ENCODE results near the gene PRKACA. TPM values are rescaled to one million over a fixed set of nuclear protein-coding genes. Genes with fewer than 3 reads are reported as not detected.
A peak's percentile ranks its signal among the peaks of the same experiment; 100 is the strongest.

Gene PRKACA
- polyA plus RNA-seq, 1 donor from 2014 or later, result 1.4 TPM

DNA sequence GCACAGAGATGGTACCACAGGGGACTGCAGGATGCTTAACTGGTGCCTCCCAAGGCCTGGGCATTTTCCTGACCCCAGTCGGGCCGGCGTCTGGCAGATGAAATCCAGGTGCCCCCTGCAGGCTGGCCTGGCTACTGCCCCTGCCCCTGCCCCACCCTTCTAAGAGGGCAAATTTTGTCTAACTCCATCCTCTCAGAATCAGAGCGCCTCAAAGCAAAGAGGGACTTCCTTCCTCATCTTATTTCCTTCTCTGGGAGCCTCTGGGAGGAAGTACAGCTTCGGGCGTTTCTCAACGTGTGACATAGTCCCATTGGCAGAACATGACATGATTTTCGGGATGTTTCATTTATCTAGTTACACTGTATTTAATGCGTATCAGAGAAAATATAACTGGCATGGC lies 2.7 kb downstream of the PRKACA start:
- peak overlapping the region; percentile 23 to 67 (median 54) for H3K27ac Mint-ChIP-seq
- H3K36me3 Mint-ChIP-seq, result peaks cover 1% of the 10 kb centered on the region
- H3K4me3 Mint-ChIP-seq, result peak overlapping the region in 2 of 4 donors; percentile 60 to 65

DNA sequence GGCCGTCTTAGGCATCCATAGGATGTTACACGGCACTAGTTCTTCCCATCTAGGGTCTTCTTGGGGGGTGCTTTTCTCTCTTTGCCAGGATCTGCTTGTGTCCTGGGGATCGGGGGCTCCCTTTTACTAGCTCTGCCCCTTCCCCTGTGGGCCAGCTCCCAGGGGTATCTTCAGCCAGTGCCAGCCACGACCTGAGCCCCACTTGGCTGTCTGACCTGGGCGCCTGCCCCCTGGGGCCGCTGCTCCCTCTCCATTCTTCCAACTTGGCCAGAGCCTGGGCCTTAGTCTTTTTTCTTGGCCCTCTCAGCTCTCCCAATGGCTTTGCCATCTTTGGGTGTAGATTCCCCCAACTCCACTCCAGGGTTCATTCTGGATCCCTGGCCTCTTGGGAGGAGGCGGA lies 3.1 kb downstream of the PRKACA start:
- no peaks in the 10 kb centered on the region for H3K27me3 Mint-ChIP-seq
- H3K4me1 Mint-ChIP-seq, result peaks cover 24 to 33% (median 27%) of the 10 kb centered on the region in 3 donors
- H3K4me3 Mint-ChIP-seq, result peak overlapping the region in 1 of 4 donors; percentile 65
- peak overlapping the region in 2 of 3 donors; percentile 23 to 41 for H3K27ac Mint-ChIP-seq
- peaks cover 1% of the 10 kb centered on the region for H3K36me3 Mint-ChIP-seq
- H3K9me3 Mint-ChIP-seq, result no peaks in the 10 kb centered on the region

More for the DNA sequence above, 2.7 kb downstream of the PRKACA start:
- Mint-ChIP-seq H3K4me1 (peaks cover 24 to 33% (median 27%) of the 10 kb centered on the region in 3 donors), H3K9me3 (no peaks in the 10 kb centered on the region), H3K27me3 (no peaks in the 10 kb centered on the region)

DNA sequence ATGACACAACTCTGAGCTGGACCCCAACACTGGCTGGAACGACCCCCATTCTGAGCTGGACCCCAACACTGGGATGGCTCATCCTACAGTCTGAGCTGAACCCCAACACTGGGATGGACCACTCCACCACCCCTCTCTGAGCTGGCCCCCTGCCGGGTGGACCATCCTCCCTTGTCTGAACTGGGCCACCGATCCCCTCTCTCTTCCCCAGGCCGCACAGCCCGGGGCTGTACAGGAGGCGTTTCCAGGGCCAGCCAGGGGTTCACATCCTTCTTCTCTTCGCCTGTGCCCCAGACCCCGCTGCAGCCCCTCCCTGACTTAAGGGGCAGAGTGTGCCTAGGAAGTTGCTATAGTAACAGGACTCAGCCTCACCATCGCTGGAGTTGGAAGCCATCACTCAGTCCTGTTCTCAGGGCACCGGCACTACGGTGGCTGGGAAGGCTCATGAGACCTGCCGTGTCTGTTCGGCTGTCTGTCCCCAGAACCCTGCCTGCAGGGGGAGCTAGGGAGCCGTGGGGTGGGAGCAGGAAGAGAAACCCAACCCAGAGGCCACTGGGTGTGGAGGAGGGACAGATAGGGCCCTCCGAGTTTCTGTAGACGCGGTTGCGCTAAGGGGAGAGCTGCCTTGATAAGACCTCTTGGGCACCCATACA lies 3.7 kb downstream of the PRKACA start:
- Mint-ChIP-seq H3K36me3 (peaks cover 1% of the 10 kb centered on the region), H3K4me1 (peaks cover 23 to 28% (median 24%) of the 10 kb centered on the region in 3 donors), H3K4me3 (peak overlapping the region in 1 of 4 donors; percentile 12), H3K27me3 (no peaks in the 10 kb centered on the region), H3K9me3 (no peaks in the 10 kb centered on the region), H3K27ac (peak overlapping the region in 1 of 3 donors; percentile 41)

DNA sequence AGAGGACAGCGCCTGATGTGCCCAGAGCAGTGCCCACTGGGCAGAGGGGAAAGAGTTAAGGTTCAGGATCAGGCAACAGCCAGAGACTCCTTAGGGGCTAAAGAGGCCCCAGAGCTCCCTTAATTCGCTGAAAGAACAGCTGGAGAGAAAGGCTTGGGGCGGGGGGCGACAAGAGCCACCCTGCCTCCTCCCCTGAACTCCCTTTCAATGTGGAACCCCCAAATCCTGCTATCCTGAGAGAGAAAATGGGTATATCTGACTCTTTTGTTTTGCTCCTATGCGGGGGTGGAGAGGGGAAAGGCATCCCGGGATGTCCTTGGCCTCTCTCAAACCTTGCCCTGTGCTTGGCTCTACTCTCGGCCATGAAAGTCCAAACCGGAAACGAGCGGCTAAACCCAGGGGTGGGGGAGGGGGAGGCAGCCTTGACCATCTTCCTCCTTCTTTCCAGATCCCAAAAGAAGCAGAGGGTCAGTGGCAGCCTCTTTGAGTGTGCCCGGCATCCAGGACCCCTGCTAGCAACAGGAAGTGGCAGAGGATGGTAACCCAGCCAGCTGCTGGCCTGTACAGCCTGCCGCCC lies 4.7 kb downstream of the PRKACA start:
- Mint-ChIP-seq H3K9me3 (no peaks in the 10 kb centered on the region), H3K4me1 (peaks cover 18 to 24% (median 19%) of the 10 kb centered on the region in 3 donors), H3K27me3 (no peaks in the 10 kb centered on the region), H3K36me3 (peaks cover 1% of the 10 kb centered on the region), H3K27ac (no peak overlapping the region), H3K4me3 (no peak overlapping the region)

DNA sequence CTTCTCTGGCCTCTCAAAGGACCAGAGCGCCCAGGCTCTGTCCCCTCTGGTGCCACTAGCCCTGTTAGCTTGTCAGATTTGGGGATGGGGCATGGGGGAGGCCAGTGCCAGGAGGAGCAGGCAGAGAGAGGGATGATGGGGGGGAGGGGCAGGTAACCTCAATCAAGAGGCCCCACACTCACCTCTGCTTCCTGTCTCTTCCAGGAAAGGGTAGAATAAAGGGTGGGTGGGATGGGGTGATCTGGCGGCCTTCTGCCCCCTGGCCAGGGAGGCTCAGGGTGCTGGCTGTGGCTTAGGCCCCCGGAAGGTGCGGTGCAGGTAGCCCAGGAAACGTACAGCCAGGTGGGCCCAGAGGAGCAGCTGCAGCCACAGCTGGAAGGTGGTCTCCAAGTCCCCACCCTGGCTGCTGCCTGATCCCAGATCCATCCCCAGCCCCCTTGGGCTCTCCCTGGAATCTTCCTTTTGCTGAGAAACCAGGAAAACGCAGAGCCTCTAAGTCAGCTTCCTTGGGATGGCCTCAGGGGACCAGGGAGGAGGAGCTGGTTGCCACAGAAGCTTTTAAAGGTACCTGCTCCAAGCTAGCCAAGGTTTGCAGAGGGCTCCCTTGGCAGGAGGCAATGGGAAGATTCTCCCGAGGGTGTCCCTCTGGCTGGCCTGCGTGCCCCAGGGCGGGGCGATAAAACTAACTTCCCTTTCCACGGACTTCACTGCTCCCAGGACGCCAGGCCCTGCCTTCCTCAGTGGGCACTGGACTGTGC lies 5.3 kb downstream of the PRKACA start:
- Mint-ChIP-seq H3K4me3 (no peak overlapping the region), H3K9me3 (no peaks in the 10 kb centered on the region)

DNA sequence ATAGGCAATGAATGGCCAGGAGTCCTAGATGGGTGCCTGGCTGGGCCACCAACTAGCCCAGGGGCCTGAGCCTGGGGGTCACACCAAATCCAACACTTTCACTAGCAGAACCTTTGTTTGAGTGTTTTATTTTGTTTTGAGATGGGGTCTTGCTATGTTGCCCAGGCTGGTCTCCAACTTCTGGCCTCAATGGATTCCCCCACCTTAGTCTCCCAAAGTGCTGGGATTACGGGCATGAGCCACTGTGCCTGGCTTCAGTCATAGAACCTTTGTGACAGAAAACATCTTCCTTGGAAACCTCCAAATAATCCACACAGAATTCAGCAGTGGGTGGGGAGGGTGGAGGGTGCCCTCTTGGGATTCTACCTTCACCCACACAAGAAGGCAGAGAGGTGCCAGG lies 6.1 kb downstream of the PRKACA start:
- no peaks in the 10 kb centered on the region for H3K9me3 Mint-ChIP-seq
- no peak overlapping the region for H3K4me3 Mint-ChIP-seq
- no peak overlapping the region for H3K27ac Mint-ChIP-seq
- H3K27me3 Mint-ChIP-seq, result no peaks in the 10 kb centered on the region
- H3K4me1 Mint-ChIP-seq, result peaks cover 14 to 18% (median 16%) of the 10 kb centered on the region in 3 donors
- no peaks in the 10 kb centered on the region for H3K36me3 Mint-ChIP-seq

More for the DNA sequence above, 5.3 kb downstream of the PRKACA start:
- peaks cover 17 to 19% (median 18%) of the 10 kb centered on the region in 3 donors for H3K4me1 Mint-ChIP-seq
- H3K27ac Mint-ChIP-seq, result no peak overlapping the region
- H3K36me3 Mint-ChIP-seq, result peaks cover 1% of the 10 kb centered on the region
- no peaks in the 10 kb centered on the region for H3K27me3 Mint-ChIP-seq

DNA sequence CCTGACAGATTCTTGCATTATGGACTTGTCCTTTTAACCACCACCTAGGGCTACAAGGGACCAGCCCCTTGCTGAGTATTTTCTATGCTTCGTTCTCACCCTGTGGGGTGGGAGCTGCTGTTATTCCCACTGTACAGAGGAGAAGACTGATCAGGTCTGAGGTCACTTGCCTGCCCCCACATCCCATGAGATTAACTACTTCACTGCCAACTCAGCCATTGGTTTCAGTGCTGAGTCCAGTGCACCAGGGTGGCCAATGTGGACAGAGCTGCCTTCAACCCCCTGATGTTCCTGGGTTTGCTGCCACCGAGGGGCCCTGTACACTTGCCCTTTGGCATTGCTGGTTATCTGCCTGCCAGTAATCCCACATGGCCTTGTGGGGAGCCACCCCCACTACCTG lies 6.9 kb downstream of the PRKACA start:
- Mint-ChIP-seq H3K4me3 (no peak overlapping the region), H3K9me3 (no peaks in the 10 kb centered on the region), H3K27me3 (no peaks in the 10 kb centered on the region), H3K4me1 (peaks cover 7 to 12% (median 9%) of the 10 kb centered on the region in 3 donors), H3K36me3 (no peaks in the 10 kb centered on the region), H3K27ac (peak overlapping the region in 1 of 3 donors; percentile 83)

DNA sequence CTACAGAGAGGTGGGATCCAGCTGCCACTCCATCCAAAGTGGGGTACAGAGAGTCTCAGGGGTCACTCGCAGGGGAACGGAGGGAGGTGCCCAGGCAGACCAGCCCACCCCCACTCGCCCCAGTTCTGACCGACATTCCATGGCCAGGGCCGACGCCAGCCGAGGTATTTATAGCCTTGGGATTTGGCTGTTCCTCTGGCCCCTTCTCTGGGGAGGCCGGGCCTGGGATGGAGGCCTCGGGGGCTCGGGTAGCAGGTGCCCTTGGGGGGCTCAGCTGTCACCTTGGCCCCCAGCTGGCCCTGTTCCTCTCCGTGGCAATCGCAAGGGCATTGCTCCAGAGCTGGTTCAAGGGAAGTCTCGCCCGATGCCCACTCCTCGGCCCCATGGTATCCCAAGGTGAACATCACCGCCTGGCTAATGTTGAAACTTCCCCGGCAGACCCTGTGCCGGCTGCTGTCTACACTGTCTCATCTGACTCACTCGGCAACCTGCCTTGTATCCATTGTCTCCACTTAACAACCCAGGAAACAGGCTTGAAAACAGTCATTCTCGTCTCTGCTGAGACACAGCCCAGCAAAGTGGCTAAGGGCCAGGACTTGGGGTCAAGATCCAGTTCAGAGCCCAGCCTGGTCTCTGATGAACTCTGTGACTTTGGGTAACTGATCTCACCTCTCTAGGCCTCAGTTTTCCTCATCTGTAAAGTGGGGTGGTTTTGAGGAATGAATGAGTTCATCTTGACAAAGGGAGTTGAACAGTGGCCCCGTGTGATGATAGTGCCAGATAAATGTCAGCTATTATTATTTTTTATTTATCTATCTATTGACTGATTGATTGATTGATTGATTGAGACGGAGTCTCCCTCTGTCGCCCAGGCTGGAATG lies 9.7 kb downstream of the PRKACA start:
- H3K27me3 Mint-ChIP-seq, result no peaks in the 10 kb centered on the region
- H3K36me3 Mint-ChIP-seq, result peaks cover 2% of the 10 kb centered on the region
- peaks cover 0 to 3% (median under 1%) of the 10 kb centered on the region in 3 donors for H3K4me1 Mint-ChIP-seq
- H3K27ac Mint-ChIP-seq, result no peak overlapping the region
- no peaks in the 10 kb centered on the region for H3K9me3 Mint-ChIP-seq
- no peak overlapping the region for H3K4me3 Mint-ChIP-seq

DNA sequence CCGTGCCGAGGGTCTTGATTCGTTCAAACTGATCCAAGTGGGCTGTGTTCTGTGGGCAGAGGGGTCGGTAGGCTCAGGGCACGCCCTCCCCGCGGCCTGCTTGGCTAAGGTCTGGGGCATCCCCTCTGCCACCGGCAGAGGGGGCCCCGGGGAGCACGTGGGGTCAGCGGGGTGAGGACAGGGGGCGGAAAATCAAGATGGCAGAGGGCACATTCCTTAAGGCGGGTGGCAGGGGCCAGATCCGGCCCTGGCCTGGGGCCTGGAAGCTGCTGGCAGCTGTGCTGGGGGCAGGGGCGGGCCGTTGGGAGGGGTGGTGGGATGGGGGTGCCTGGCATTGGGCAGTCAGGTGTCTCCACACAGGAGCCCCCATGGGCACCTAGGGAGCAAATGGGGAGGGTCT lies 10.7 kb downstream of the PRKACA start:
- no peaks in the 10 kb centered on the region for H3K27me3 Mint-ChIP-seq
- H3K36me3 Mint-ChIP-seq, result peaks cover 2% of the 10 kb centered on the region
- H3K4me1 Mint-ChIP-seq, result peaks cover 0 to 3% (median 0%) of the 10 kb centered on the region in 3 donors
- no peak overlapping the region for H3K27ac Mint-ChIP-seq
- H3K9me3 Mint-ChIP-seq, result no peaks in the 10 kb centered on the region
- peak overlapping the region in 1 of 4 donors; percentile 28 for H3K4me3 Mint-ChIP-seq

DNA sequence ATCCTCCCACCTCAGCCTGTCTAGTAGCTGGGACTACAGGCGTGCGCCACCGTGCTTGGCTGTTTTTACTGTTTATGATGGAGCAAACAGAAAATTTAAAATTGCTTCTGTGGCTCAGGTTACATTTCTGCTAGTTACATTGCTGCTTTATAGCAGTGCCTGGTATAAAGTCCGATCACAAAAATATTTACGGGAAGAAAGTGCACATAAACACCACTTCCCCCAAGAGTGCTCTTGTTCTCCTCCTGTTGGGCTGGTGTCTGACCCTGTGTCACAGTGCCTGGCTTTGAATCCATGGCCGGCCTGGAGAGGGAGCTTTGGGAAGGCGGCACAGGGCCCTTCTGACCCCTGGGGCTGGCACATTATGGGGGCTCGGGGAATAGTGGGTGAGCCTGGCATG lies 11.9 kb downstream of the PRKACA start:
- Mint-ChIP-seq H3K9me3 (no peaks in the 10 kb centered on the region), H3K36me3 (peaks cover 2% of the 10 kb centered on the region), H3K4me3 (no peak overlapping the region), H3K4me1 (peaks cover 0 to 3% (median 0%) of the 10 kb centered on the region in 3 donors), H3K27me3 (no peaks in the 10 kb centered on the region), H3K27ac (no peak overlapping the region)

DNA sequence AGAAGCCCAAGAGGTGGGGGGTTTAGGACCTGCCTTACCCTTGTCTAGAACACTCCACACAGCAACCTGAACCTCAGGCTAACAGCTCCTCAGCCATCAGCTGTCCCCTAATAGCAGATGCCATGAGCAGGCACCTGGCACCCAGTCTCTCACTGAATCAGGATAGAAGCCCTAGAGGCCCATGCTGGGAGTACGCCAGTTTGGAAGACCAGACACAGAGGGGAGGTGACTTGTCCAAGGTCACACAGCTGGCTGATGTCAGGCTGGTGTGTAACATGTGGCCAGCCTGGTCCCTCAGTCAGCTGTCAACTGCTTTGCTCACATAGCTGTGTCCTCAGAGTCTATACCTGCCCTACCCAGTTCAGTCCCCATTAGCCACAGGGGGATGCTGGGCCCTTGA lies 14.3 kb downstream of the PRKACA start:
- no peak overlapping the region for H3K4me3 Mint-ChIP-seq
- H3K4me1 Mint-ChIP-seq, result peaks cover 0 to 3% (median 0%) of the 10 kb centered on the region in 3 donors
- no peaks in the 10 kb centered on the region for H3K9me3 Mint-ChIP-seq
- peaks cover 2% of the 10 kb centered on the region for H3K36me3 Mint-ChIP-seq
- H3K27ac Mint-ChIP-seq, result no peak overlapping the region
- H3K27me3 Mint-ChIP-seq, result no peaks in the 10 kb centered on the region

DNA sequence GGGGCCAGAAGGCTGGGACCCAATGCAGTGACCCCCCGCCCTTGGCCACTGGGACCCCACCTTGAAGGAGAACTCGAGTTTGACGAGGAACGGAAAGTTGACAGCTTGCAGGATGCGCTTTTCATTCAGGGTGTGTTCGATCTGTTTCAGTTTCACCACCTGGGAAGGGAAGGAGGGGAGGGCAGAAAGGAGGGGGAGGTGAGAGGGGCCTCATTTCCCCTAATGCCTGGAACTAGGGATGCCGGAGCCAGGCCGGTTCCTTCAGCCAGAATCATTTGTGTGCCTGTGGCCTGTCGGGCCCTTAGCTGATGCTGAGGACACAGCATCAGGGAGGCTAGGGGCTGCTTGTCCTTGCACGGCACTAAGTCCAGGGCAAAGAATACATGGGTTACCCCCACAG lies 14.8 kb downstream of the PRKACA start:
- no peaks in the 10 kb centered on the region for H3K9me3 Mint-ChIP-seq
- H3K4me3 Mint-ChIP-seq, result no peak overlapping the region
- peaks cover 2% of the 10 kb centered on the region for H3K36me3 Mint-ChIP-seq
- H3K27ac Mint-ChIP-seq, result no peak overlapping the region
- H3K4me1 Mint-ChIP-seq, result peaks cover 0 to 3% (median 0%) of the 10 kb centered on the region in 3 donors
- H3K27me3 Mint-ChIP-seq, result no peaks in the 10 kb centered on the region

DNA sequence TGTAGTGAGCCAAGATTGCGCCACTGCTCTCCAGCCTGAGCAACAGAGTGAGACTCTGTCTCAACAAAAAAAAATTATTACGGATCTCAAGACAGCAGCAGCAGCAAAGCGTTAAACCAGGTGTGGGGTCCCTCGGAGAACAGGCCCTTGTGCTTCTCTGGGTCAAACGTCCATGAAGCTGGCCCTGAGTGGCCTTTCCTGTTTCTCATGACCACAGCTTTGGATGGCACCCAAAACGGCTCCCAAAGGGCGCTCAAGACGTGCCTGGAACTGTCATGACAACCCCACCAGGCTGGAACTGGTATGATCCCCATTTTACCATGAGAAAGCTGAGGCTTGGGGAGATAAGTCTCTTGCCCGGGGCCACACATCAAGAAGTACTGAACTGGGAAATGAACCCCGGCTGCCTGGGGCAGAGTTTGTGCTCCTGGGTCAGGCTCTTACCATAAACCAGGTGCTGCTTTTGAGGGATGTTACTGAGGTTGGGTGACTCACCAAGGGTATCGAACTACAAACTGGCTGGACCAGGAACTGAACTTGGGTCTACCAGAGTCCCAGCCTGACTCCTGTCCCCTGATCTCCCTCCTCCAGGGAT lies 15.4 kb downstream of the PRKACA start:
- H3K4me3 Mint-ChIP-seq, result no peak overlapping the region
- H3K27ac Mint-ChIP-seq, result no peak overlapping the region
- peaks cover 0 to 3% (median 0%) of the 10 kb centered on the region in 3 donors for H3K4me1 Mint-ChIP-seq
- H3K9me3 Mint-ChIP-seq, result no peaks in the 10 kb centered on the region
- no peaks in the 10 kb centered on the region for H3K27me3 Mint-ChIP-seq
- peaks cover 2% of the 10 kb centered on the region for H3K36me3 Mint-ChIP-seq

DNA sequence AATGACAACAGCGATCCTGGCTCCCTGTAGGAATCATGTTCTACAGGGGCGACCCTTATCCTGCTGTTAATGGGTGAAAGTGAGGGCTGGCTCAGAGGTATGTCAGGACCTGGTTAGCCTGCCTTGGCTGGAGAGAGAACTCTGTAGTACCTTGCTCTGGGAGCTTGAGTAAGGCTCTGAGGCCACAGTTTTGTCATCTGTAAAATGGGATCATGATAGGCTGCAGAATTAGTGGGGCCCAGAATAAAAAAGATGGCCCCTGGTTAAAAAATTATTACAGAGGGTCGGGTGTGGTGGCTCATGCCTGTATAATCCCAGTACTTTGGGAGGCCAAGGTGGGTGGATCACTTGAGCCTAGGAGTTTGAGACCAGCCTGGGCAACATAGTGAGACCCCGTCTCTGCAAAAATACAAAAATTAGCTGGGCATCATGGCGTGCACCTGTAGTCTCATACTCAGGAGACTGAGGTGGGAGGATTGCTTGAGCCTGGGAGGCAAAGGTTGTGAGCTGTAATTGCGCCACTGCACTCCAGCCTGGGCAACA lies 16.5 kb downstream of the PRKACA start:
- Mint-ChIP-seq H3K36me3 (peaks cover 2% of the 10 kb centered on the region), H3K27me3 (no peaks in the 10 kb centered on the region), H3K9me3 (no peaks in the 10 kb centered on the region), H3K27ac (no peak overlapping the region), H3K4me3 (no peak overlapping the region), H3K4me1 (peaks cover 0 to 3% (median 0%) of the 10 kb centered on the region in 3 donors)

Data from IgD-negative memory B cell (primary cell).